Activated naive CD8-positive, alpha-beta T cell treated with anti-CD3 and anti-CD28 coated beads for 36 hours (primary cell): ENCODE data around the gene DHRS1. TPM values are rescaled to one million over a fixed set of nuclear protein-coding genes. Genes with fewer than 3 reads are reported as not detected.

Experiments used
- DNase-seq: peaks from one replicate; pipeline ENCODE4 v3.0.0; 2021
- H3K27ac Mint-ChIP-seq: one replicate; pipeline ENCODE4 v1.8.0; 2022; ENCODE audit warnings: mild to moderate bottlenecking, moderate library complexity, mixed read lengths
- H3K27me3 Mint-ChIP-seq: one replicate; pipeline ENCODE4 v1.8.0; 2022; ENCODE audit warnings: mild to moderate bottlenecking, mixed read lengths
- H3K36me3 Mint-ChIP-seq: one replicate; pipeline ENCODE4 v1.8.0; 2021; ENCODE audit warnings: mild to moderate bottlenecking, mixed read lengths
- H3K4me1 Mint-ChIP-seq: one replicate; pipeline ENCODE4 v1.8.0; 2021; ENCODE audit warnings: mixed read lengths
- H3K4me3 Mint-ChIP-seq: one replicate; pipeline ENCODE4 v1.8.0; 2022; ENCODE audit warnings: mild to moderate bottlenecking, moderate library complexity, mixed read lengths
- H3K9me3 Mint-ChIP-seq: one replicate; pipeline ENCODE4 v1.8.0; 2022; ENCODE audit warnings: mixed read lengths
- total RNA-seq, 2 experiments: library from RNA; stranded (reverse); gene quantifications; one replicate each; pipeline ENCODE4 v1.2.3, GENCODE V29; 2021

DHRS1 gene
- total RNA-seq, 2 experiments from 2014 or later: 7.4 to 8.6 TPM

- Mint-ChIP-seq H3K9me3 (no peaks in the 10 kb centered on the region), H3K27me3 (no peaks in the 10 kb centered on the region), H3K4me1 (no peaks in the 10 kb centered on the region), H3K36me3 (peaks cover 2% of the 10 kb centered on the region), H3K4me3 (no peak overlapping the region), H3K27ac (no peak overlapping the region)
- DNase-seq: no peak
These were observed 39.4 kb downstream of the DHRS1 start for GRCh38 chr14:24260026-24260779.

DNA sequence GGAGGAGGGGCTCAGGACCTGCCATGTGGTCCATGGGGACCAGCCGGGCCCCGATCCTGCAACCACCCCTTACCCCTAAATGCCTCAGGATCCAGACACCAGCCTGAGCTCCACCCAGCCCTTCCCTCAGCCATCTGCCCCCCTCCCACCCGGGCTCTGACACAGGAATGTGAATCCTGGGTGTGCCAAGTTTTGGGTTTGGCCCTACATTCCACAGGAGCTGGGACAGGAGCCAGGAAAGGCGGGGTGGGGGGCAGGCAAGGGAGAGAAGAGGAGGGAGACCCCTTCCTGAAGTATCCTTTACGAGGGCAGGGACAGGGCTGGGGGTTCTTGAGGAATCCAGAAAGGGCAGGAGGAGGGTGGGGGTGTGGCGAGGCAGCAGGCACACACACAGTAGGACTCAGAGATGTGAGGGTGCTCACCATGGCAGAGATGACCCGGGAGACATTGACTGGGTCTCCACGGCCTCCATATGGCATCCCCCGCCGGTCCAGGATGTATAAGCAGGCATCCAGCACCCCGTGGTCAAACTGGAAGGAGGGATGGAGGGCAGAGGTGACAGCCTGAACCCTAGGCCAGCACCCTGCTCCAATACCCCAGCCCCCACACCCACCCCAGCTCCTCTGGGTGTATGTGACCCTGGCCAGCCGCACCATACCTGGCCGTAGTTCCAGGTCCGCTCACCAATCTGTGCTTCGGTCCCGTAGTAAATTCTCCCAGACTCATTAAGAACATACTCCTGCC, 40.1 kb downstream of the DHRS1 start:
- DNase-seq: no peak
- Mint-ChIP-seq H3K27me3 (no peaks in the 10 kb centered on the region), H3K4me3 (no peak overlapping the region), H3K4me1 (no peaks in the 10 kb centered on the region), H3K27ac (no peak overlapping the region), H3K9me3 (no peaks in the 10 kb centered on the region), H3K36me3 (peaks cover 4% of the 10 kb centered on the region)

- Mint-ChIP-seq H3K4me1 (no peaks in the 10 kb centered on the region), H3K27me3 (no peaks in the 10 kb centered on the region), H3K27ac (no peak overlapping the region), H3K36me3 (peaks cover 4% of the 10 kb centered on the region), H3K9me3 (no peaks in the 10 kb centered on the region), H3K4me3 (no peak overlapping the region)
- no peak for DNase-seq
These were observed 40.9 kb downstream of the DHRS1 start for GRCh38 chr14:24258548-24259265.

GRCh38 chr14:24258119-24258518, 41.5 kb downstream of the DHRS1 start:
- no peak overlapping the region for H3K27ac Mint-ChIP-seq
- H3K4me3 Mint-ChIP-seq: no peak overlapping the region
- no peaks in the 10 kb centered on the region for H3K9me3 Mint-ChIP-seq
- H3K27me3 Mint-ChIP-seq: no peaks in the 10 kb centered on the region
- peaks cover 4% of the 10 kb centered on the region for H3K36me3 Mint-ChIP-seq
- no peaks in the 10 kb centered on the region for H3K4me1 Mint-ChIP-seq
- DNase-seq: no peak

GRCh38 chr14:24256960-24257359, 42.6 kb downstream of the DHRS1 start:
- H3K4me1 Mint-ChIP-seq: no peaks in the 10 kb centered on the region
- H3K27me3 Mint-ChIP-seq: no peaks in the 10 kb centered on the region
- no peak for DNase-seq
- no peak overlapping the region for H3K4me3 Mint-ChIP-seq
- peaks cover 4% of the 10 kb centered on the region for H3K36me3 Mint-ChIP-seq
- H3K27ac Mint-ChIP-seq: no peak overlapping the region
- no peaks in the 10 kb centered on the region for H3K9me3 Mint-ChIP-seq

DNA sequence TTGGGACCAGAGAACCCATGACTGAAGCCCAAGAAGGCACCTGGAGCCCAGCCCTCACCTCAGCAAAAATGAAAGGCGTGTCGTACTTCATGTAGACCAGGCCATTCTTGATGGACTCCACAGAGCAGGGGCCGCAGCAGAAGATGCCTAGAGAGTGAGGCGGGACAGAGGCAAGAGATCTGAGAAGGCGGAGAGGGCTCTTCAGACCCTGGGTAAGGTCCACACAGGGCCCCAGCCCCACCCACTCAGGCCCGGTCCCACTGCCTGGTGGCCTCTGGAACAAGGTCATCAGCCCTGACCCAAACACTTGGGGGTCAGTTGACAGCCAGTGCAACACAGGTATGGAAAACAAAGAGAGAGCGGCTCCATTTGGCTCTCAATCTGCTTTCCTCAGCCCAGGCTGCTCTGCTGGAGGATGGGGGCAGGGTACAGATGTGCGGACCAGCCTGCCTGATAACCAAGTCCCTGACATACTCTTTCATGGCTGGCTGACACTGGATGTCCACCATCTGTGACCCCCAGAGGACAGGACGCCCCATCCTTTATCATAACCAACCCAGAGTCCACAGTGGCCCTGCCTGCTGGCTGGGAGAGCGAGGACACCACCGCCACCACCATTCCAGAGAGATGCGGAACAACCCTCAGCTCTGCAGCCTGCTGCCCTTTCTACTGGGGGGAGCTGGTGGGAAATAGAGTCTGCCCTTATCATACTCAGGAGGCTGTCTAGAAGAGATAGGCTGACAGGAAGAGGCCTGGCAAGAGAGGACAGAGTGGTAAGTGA, 43.5 kb downstream of the DHRS1 start:
- no peaks in the 10 kb centered on the region for H3K4me1 Mint-ChIP-seq
- DNase-seq: no peak
- no peaks in the 10 kb centered on the region for H3K27me3 Mint-ChIP-seq
- peaks cover 3% of the 10 kb centered on the region for H3K36me3 Mint-ChIP-seq
- H3K4me3 Mint-ChIP-seq: no peak overlapping the region
- H3K9me3 Mint-ChIP-seq: no peaks in the 10 kb centered on the region
- H3K27ac Mint-ChIP-seq: no peak overlapping the region

GRCh38 chr14:24255438-24255837, 44.1 kb downstream of the DHRS1 start:
- Mint-ChIP-seq H3K4me3 (no peak overlapping the region), H3K27me3 (no peaks in the 10 kb centered on the region), H3K36me3 (peaks cover 2% of the 10 kb centered on the region), H3K9me3 (no peaks in the 10 kb centered on the region), H3K27ac (no peak overlapping the region), H3K4me1 (peaks cover 3% of the 10 kb centered on the region)
- no peak for DNase-seq

GRCh38 chr14:24254630-24255392, 44.8 kb downstream of the DHRS1 start:
- no peak overlapping the region for H3K4me3 Mint-ChIP-seq
- H3K36me3 Mint-ChIP-seq: peaks cover 2% of the 10 kb centered on the region
- DNase-seq: no peak
- peaks cover 7% of the 10 kb centered on the region for H3K4me1 Mint-ChIP-seq
- H3K27ac Mint-ChIP-seq: no peak overlapping the region
- no peaks in the 10 kb centered on the region for H3K27me3 Mint-ChIP-seq
- no peaks in the 10 kb centered on the region for H3K9me3 Mint-ChIP-seq

DNA sequence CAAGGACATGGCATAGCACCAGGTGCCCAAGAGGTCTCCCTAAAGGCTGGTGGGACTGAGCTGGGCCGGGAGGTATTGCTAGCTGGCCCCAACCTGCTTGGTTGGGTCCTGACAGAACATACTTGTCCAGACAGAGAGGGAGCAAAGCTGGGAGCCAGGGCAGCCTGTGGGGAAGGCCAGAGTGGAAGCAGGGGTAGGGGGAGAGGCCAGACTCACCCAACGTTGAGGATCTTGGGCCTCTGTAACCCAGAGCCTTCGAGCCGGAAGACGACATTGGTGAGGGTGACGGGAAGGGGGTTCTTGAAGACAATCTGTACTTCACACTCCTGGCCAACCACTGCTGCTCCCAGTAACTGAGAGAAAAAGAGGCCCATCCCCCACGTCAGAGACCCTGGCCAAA, 45.6 kb downstream of the DHRS1 start:
- Mint-ChIP-seq H3K4me1 (peaks cover 12% of the 10 kb centered on the region), H3K4me3 (no peak overlapping the region), H3K27ac (no peak overlapping the region), H3K9me3 (no peaks in the 10 kb centered on the region), H3K36me3 (peaks cover 4% of the 10 kb centered on the region), H3K27me3 (no peaks in the 10 kb centered on the region)
- DNase-seq: no peak

- H3K36me3 Mint-ChIP-seq: peaks cover 4% of the 10 kb centered on the region
- no peaks in the 10 kb centered on the region for H3K27me3 Mint-ChIP-seq
- peaks cover 21% of the 10 kb centered on the region for H3K4me1 Mint-ChIP-seq
- no peaks in the 10 kb centered on the region for H3K9me3 Mint-ChIP-seq
- no peak overlapping the region for H3K4me3 Mint-ChIP-seq
- no peak for DNase-seq
- no peak overlapping the region for H3K27ac Mint-ChIP-seq
These were observed 47.1 kb downstream of the DHRS1 start for GRCh38 chr14:24252289-24253124.

GRCh38 chr14:24251880-24252288, 47.7 kb downstream of the DHRS1 start:
- Mint-ChIP-seq H3K4me3 (no peak overlapping the region), H3K4me1 (peaks cover 25% of the 10 kb centered on the region), H3K36me3 (peaks cover 4% of the 10 kb centered on the region), H3K27ac (no peak overlapping the region), H3K27me3 (no peaks in the 10 kb centered on the region), H3K9me3 (no peaks in the 10 kb centered on the region)
- DNase-seq: no peak

- H3K4me3 Mint-ChIP-seq: no peak overlapping the region
- peaks cover 28% of the 10 kb centered on the region for H3K4me1 Mint-ChIP-seq
- H3K27ac Mint-ChIP-seq: no peak overlapping the region
- no peaks in the 10 kb centered on the region for H3K9me3 Mint-ChIP-seq
- DNase-seq: no peak
- no peaks in the 10 kb centered on the region for H3K27me3 Mint-ChIP-seq
- peaks cover 4% of the 10 kb centered on the region for H3K36me3 Mint-ChIP-seq
These were observed 49.2 kb downstream of the DHRS1 start for GRCh38 chr14:24250354-24250753.

DNA sequence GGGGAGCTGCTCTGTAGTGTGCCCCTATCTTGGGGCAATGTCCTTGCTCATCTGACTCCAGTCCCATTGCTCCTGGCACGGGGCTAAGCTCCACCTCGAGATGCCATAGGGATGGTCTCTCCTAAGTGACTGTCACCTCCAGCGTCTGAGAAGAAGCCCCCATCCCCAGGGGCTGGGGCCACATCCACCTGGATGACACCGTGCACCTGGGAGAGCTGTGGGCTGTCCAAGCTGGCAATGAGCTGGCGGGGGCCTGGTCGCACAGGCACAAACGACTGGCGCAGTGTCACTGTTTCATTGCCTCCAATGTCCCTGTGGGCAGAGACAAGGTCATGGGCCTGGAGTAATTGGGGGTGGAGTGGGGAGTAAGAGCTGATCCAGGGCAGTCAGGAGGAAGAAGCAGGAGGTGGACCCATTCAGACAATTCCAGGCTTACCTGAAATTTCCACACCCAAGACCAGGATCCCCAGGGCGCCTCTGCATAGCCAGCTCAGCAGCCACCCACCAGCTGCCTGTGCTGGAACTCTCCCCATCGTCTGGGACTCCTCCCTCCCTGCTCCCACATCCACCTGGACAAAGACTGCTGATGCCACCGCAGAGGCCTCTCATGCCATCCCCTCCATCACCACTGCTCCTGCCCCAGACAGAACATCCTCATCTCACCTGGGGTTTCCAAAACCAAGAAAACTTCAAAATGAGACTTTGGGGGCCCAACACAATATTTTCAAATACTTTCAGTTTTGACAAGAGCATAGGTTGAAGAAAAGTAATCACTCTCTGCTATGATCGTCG, 50.2 kb downstream of the DHRS1 start:
- peaks cover 28% of the 10 kb centered on the region for H3K4me1 Mint-ChIP-seq
- H3K27ac Mint-ChIP-seq: peak overlapping the region; percentile 14
- DNase-seq: no peak
- peaks cover 2% of the 10 kb centered on the region for H3K36me3 Mint-ChIP-seq
- no peaks in the 10 kb centered on the region for H3K27me3 Mint-ChIP-seq
- H3K9me3 Mint-ChIP-seq: no peaks in the 10 kb centered on the region
- H3K4me3 Mint-ChIP-seq: no peak overlapping the region
